Activated gamma-delta T cell (primary cell): ENCODE measurements around the gene PRICKLE2.

Source experiments
- DNase-seq: peaks from one replicate; lab custom pipeline; 2025; lab: John Stamatoyannopoulos, UW

PRICKLE2 gene

DNA sequence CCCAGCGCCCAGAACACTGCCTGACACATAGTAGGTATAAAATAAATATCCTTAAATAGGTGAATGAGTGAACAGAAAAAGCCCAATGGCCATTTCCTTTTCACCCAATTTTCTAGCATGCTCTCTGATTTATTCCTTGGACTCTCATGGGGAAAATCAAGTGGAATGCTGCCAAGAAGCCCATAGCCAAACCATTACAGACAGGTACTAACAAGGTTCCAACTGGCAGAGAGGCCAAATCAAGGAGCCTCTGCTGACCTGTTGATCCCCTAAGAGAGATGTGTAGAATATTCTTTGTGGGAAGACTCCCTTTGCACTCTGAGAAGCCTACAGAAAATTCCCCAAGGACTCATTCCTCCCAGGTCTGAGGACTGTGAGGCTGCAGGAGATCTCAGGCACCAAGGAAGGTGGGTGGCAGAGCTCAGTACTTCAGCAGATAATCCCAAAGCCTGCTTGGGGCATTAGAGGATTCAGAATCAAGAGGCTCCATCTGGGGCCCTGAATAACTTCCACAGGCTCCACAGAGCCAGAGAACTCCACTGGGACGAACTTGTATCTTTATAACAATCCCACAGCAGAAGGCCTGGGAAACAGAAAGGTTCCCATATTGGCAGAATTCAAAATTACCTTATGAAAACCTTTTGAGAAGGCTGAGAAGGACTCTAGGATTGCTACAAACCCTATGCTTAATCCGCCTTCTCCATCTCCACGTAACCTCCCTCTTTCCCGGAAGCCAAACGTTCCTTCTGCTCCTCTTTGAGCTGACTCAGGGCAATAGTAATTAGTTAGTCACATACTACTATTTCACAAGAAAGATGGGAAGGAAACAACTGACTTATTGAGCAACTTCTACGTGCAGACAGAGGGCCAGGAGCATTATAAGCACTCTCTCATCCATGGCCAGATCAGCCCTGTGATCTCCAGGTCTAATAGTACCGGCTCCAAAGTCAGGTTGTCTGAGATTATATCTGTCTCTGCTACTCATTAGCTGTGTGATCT, 34.5 kb downstream of the PRICKLE2 start:
- DNase-seq = no peak

DNA sequence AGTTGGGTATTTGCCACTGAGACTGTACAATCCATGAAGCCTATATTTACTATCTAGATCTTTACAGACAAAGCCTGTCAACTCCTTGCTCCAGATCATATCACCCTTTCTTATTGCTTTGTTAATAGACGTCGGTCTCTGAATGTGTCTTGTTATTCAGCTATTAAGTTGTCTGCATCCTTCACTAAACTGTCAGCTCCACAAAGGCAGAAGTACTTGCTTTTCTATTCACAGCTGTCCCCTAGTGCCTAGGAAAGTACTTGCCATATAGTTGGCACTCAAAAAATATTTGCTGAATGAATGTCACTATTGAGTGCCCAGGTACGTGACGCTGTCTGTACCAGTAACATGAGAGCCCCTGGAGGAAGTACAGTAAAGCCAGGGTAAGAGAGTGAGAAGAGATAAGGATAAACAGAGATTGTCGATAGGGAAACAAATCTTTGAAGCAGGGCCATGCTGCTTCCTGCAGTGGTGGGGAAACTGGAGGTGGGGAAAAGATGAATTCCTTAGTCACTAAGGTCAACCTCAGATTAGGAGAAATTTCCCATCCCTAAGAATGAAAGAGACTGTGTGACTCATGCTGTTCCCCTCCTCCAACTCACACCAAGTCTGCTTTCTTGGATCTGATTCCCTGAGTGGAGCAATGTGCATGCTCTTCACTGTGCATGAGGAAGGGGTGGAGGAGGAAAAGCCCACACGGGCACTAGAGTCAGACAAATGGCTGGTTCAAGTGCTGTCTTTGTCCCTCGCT, 36.3 kb downstream of the PRICKLE2 start:
- no peak for DNase-seq

DNA sequence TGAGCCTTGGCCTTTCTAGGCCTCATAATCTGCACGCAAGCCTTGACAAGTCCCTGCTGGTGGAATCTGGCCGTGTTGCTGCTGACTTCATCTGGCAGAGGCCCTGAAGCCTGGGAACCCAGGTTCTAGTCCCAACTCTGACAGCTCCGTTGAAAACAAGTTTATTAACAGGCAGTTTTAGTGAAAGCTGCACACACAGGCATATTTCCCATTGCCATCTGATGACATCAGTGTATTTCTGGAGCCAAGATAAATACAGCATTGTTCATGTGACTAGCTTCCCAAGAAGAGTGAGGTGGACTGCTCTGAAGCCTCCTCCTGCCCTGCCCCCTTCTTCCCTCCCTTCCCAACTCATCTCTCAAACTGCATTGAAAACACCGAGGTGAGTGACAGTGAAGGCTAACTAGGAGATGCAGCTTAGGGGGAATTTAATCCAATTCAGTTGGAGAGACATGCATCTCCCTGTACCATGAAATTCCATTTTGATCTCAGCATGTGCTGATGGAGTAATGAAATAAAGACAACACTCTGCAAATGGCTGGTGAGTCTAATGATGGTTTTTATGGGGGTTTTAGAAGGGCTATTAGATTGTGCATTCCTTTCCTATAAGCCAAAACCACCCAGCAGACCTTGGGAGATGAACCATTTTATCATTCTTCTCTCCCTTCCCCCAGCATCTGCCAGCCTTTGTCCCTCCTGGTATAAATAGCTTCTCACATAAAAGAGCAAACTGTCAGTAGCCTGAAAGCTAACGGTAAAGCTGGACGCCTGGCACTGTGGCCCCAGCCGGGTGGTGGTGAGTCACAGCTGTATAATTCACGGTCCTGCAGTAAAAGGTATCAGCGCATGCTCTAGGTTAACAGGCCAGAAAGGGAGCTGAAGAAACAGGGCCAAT, 38.0 kb downstream of the PRICKLE2 start:
- DNase-seq = no peak

DNA sequence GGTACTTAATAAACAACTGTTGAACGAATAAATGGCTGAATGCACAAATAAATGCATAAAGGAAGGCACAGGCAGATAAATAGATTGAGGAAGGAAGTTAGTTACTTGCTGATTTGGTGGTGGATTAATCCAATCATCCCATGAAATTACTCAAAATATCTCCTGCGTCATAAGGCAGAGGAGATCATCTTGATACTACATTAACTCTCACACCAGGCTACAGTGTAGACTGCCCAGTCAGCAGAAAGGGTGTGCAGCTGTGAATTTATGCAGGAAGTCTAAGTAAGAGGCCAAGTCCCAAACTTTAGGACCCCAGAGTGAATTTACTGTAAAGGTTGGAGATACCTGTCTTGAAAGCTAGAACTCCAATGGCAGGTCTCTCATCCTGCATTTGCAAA, 38.6 kb downstream of the PRICKLE2 start:
- no peak for DNase-seq

DNA sequence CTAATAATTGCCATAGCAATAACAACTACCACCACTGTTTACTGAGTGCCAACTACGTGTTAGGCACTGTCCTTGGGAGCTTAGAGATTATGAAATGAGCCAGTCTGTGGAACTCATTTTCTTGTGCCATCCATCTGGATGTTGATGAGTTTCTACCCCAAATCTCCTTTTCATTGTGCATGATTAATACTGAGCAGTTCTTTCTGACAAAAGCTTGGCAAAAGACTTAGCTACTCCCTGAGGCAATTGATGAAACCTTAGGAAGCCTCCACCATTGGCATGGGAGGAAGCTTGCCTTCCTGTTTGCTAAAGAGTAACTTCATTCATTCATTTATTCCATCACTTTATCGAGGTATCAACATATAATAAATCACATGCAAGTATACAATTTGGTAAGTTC, 39.8 kb downstream of the PRICKLE2 start:
- DNase-seq = no peak

DNA sequence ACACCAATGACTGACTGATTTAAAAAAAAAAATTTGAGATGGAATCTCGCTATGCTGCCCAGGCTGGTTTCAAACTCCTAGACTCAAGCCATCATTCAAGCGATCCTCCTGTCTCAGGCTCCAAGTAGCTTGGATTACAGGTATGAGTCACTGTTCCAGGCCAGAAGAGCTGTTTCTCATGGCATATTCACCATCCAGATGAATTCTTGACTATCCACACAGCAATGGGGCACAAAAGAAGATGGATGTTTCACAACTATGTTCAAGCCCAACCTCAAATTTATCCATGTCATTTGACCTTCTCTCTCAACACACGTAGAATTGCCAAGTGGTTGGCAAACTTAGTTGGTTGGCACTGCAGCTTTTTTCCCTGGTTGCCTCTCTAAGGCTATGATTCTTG, 40.6 kb downstream of the PRICKLE2 start:
- no peak for DNase-seq

DNA sequence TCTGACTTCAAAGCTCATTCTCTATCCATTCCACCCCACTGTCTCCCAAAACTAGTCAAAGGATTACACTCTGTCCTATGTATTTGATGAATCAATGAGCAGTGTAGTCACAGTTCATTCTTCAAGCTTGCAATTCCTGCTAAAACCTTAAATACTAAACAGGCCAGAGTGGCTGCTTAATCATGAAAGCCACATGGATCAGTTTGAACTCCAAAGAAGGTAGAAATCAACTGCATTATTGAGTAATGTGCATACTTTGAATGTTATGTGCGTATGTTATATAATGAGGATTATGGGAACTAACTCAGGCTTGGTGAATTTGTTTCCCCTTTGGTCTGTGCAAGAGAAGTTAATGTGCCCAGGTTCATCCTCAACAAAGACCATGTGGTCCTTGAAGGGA, 45.4 kb downstream of the PRICKLE2 start:
- DNase-seq = no peak

DNA sequence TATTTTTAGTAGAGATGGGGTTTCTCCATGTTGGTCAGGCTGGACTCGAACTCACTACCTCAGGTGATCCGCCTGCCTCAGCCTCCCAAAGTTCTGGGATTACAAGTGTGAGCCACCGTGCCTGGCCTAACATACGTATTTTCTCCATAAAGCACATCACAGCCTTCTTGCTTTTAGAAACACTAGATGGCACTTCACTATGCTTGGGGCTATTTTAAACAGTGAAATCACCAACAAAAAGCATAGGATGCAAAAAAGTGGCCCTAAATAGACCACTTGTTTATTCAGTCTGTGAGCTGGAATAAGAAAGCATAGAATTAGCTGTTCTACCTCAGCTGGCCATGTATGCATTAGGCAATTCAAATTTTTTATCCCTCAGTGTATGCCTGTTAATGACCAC, 46.0 kb downstream of the PRICKLE2 start:
- DNase-seq = no peak

DNA sequence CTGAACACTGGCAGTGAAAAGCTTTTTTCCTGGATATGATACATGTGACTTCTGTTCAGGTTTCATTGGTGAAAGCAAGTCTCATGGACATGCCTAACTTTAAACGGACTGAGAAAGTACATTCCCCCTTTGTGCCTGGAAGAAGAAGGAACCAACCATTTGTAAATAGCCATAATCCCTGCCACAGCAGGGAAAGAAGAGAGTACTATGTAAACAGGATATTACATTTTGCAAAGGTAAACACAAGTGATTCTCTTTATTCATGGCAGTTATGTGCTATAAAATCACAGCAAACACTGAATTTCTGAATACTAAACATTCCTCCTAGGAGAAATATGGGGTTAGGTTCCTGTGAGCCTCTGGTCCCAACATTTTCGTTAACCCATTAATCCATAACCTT, 46.8 kb downstream of the PRICKLE2 start:
- no peak for DNase-seq

DNA sequence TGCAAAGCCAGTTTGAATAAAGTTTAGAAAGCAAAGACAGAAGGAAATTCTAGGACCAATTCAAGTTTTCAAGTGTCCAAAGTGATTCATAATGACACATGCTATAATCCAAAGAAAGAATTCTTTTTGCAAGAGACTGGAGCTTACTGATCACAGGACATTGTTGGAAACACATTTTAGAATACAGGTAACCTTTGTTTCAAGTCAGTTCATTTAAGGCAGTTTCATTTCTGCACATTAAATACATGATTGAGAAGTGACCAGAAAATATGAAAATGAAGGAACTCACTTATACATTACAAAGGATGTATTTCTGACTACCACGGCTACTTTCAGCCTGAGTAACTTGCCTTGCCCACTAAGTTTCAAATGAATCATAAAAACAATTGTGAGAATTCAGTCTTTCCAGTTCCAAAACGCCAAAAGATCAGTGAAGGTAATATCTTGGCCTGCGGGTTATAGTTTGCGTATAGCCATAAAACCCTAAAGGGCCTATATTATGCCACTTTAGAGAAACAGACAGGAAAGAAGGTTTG, 48.7 kb downstream of the PRICKLE2 start:
- no peak for DNase-seq

DNA sequence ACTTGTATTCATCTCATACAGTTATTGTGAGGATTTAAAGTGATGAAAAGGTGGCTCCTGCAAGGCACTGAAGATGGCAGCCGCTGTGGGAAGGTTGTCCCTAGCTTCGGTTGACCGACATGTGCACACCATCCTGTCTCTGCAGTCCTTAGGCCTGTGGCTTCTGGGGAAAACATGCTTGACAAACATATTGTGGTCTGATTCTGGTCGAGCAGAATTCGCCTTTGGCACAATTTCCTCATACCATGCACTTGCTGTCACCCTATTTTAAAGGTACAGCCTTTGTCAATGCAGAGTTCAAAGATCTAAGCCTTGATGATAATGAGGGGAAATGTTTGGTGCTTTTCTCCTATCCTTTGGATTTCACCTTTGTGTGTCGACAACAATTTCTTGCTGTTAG, 50.9 kb downstream of the PRICKLE2 start:
- DNase-seq = no peak

DNA sequence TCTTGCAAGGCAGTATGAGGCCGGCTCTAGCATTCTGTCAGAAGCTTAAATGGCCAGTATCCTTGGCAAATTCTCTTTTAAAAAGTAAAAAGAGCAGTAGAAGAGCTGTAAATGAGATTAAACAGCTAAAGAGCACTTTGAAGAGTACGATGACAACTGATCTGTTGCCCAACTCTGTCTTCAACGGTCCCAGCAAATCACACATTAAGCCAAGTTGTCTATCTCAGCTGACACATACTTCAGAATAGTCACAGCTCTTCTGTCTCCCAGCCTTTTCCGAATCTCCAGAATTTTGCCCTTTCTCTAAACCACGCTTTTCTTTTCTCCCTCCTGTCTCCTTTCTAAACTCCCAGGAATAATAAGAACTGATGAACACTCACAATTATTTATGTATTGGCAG, 51.7 kb downstream of the PRICKLE2 start:
- no peak for DNase-seq

DNA sequence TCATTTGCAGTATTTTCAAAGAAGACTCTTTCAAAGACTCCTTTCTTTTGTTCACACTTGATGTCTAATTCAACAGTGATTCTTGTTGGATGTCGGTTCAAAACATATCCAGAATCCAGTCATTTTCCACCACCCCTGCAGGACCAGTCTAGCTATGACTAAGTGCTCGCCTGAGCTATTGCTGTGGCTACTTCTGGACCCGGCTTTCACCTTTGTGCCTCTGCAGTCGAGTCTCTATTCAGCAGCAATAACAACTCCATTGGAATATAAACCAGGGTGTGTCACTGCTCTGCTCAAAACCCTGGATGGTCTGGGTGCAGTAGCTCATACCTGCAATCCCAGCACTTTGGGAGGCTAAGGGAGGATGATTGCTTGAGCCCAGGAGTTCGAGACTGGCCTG, 55.0 kb downstream of the PRICKLE2 start:
- no peak for DNase-seq

DNA sequence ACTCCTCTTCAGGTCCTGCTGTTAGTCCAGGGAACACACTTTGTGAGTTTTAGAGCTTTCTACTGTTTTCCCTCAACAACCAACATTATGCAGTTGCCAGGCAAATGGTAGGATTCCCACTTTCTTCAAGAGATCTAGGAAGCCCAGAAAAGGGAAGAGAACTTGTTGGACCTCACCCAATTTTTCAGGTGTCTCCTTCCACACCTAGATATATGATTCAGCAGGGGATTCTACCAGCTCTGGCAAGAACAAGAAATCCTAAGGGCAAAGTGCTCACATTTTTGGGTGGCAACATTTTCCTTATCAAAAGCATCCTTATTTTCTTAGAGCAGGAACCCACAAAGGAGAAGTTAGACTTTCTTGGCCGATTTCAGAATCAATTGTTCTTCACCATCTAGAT, 57.4 kb downstream of the PRICKLE2 start:
- DNase-seq = no peak

DNA sequence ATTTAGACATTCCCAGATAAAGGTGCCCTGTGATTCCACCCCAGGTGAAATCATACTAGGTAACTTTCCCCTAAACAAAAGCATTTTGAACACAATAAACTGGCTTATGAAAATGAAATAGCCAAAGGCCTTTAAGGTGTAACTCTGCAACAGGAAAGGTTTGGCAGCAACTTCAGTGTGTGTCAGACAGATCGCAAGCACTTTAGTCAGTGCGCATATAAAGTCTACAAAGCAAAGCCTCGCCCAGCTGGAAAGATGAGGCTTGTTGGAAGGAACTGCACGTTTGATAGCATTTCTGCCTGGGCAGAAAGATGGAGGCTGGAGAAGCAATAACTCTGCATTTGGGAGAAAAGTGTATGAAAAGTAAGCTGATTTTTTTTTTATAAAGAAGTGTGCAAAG, 57.9 kb downstream of the PRICKLE2 start:
- no peak for DNase-seq

DNA sequence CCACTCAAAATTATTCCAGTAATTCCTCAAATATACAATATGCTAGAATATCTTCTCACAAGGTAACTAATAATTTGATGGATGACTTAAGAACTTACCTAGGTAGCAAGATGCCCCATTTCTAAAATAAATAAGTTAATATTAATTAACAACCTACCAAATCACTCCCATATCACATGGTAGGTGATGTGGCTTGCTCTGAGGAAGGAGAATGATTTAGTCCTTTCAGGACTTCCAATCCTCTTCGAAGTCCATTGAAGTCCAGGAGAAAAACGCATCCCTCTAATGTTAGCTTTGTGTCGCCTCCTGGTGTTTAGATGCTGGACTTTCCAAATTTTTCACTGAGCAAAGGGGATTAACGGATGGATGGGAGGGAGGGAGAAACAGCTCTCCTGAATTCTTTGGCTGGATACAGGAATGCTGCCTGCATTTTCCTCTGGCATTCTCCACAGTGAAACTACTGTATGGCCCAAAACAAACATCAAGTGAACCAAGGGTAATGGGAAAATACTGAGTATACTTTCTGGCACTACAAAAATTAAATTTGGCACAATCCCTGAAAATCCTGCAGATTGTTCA, 58.6 kb downstream of the PRICKLE2 start:
- no peak for DNase-seq

DNA sequence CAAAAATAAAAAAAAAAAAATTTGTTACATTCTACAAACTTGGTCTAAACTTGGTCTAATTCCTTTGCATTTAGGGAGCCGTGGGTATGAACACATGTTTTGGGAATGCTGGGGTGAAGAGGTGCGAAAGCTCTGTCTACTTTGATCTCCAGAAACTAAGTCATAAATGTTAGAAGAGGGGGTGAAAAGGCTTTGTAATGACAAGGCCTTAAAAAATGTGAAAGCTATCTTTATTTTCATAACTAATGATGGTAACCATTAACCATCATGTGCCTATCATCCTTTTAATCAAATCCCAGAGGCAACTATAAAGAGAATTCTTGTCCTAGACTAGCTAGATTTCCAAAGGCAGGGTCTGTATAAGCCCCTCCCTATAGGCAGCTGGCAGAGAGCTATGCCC, 60.9 kb downstream of the PRICKLE2 start:
- DNase-seq = no peak

DNA sequence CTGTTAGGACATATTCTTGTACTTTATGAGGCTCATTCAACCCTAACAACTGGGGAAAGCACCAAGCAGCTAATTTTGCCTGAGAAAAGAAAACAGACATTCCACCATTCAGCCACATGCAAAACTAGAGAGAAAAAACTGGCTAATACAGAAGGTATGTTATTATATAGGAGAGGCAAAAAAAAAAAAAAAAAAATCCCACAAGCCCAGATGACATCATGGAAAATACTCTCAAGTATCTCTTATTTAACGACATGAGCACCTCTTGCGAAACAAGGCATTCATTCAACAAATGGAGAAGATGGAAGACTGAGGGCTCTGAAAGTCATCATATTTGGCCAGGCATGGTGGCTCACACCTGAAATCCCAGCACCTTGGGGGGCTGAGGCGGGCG, 61.5 kb downstream of the PRICKLE2 start:
- DNase-seq = no peak

DNA sequence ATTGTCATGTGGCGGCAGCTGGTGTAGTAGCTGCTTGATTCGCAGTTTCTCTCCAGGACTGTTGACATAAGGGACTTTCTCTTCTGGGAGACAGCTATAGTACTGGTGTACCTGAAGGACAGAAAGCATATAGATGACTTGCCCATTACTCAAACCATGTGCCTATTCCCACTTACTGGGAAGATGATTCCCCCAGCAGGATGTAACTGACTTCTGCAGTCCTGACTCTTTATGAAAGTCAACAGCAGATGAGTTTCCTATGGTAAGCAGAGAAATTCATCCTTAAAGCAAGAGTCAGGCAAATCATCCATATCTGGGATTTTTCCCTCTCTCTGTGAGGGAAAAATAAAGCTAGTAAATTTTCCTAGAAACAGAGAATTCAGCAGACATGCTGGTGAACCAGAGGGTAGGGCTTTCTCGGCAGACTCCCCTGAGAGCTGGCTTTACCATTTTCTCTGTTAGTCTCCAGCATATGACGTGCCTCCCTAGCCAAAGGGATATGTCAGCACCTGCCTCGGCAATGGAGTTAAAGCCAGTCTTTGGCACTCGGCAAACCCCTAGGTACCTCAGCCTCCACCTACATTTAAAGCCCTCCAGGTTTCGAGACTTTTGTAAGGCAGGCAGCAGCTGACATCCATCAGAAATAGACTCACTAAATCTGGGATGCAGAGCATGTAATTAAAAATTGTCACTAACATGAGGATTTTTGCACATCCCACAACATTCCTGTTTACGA, 62.1 kb downstream of the PRICKLE2 start:
- DNase-seq = no peak

DNA sequence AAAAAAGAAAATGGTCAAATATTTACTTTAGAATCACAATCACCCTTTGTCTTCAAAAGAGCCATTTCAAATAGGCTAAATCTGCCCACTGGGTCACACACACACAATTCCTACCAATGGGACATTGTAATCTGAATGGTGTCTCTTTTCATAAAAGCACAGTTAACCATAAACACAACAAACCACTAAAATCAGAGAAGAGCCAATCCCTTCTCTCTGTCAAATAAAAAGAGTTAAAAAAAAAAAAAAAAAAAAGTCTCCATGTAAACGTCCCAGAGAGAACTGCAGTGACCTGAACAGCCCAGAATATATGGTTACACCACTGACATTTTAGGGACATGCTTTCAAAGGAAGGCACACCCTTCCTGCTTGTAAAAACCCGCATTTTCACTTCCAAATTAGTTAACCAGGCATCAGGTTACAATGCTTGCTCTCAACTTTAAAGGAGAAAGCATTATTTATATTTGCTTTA, 63.7 kb downstream of the PRICKLE2 start:
- DNase-seq = no peak
